WERI-Rb-1 (cell line): ENCODE results near the gene FAM32A.

Source experiments
- DNase-seq: peaks from one replicate; pipeline ENCODE4 v3.0.0-alpha.2; 2020
- H3K27ac ChIP-seq: fragments of 250-450 bp; sonication (Bioruptor Pico); 2 replicates; pipeline ENCODE4 v1.5.1; 2020; ENCODE audit warnings: mild to moderate bottlenecking, moderate library complexity
- H3K27me3 ChIP-seq: fragments of 250-450 bp; sonication (Bioruptor Pico); 2 replicates; pipeline ENCODE4 v1.5.1; 2021; ENCODE audit warnings: mild to moderate bottlenecking, low read depth, moderate library complexity; ENCODE audit not compliant: insufficient read depth, severe bottlenecking
- H3K36me3 ChIP-seq: fragments of 250-450 bp; sonication (Bioruptor Pico); 2 replicates; pipeline ENCODE4 v1.5.1; 2020; ENCODE audit warnings: mild to moderate bottlenecking, moderate library complexity
- H3K4me3 ChIP-seq: 2 replicates; pipeline ENCODE4 v1.5.1; 2011; ENCODE audit warnings: low read depth, mild to moderate bottlenecking, control low read depth, low read length
- H3K9me3 ChIP-seq: fragments of 250-450 bp; sonication (Bioruptor Pico); 2 replicates; pipeline ENCODE4 v1.5.1; 2021; ENCODE audit warnings: mild to moderate bottlenecking, moderate library complexity; ENCODE audit not compliant: severe bottlenecking
- TF ChIP-seq, protein P1 (sequence below): IDR thresholded peaks from 2 replicates; pipeline ENCODE4 v1.5.1; 2011; ENCODE audit warnings: low read depth, mild to moderate bottlenecking, control low read depth, inconsistent platforms, low read length

FAM32A gene

DNA sequence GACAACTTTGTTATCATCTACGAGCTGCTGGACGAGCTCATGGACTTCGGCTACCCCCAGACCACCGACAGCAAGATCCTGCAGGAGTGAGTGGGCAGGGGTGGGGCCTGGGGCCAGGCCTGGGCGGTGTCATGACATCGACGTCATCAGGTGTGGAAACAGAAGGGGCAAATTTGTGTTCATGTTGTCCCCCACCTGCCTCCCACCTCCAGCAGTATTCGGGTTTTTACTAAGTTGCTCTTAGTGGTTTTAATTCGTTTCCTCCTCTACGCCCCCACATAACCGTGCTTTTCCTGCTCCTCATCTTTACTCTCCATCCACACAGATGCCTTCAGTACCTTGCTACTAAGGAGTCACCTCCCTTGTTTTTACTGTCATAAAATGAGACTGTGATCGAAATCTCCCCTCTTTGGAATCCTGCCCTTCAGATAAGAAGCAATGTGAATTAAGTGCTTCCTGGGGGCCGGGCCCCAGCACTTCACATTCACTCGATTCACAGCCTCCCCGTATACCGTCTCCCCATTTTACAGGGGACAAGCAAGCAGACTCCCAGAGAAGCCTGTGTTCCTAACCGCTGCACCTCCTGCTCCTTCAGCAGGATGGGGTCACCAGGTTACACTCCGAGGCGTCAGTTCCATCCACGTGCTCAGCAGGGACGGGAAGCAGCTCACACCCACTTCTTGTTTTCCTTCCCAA, 23.0 kb downstream of the FAM32A start:
- Histone ChIP-seq H3K36me3 (peaks cover 28% of the 10 kb centered on the region), H3K27me3 (no peaks in the 10 kb centered on the region), H3K27ac (no peak overlapping the region), H3K9me3 (no peaks in the 10 kb centered on the region), H3K4me3 (no peak overlapping the region)
- TF ChIP-seq, protein P1, sequence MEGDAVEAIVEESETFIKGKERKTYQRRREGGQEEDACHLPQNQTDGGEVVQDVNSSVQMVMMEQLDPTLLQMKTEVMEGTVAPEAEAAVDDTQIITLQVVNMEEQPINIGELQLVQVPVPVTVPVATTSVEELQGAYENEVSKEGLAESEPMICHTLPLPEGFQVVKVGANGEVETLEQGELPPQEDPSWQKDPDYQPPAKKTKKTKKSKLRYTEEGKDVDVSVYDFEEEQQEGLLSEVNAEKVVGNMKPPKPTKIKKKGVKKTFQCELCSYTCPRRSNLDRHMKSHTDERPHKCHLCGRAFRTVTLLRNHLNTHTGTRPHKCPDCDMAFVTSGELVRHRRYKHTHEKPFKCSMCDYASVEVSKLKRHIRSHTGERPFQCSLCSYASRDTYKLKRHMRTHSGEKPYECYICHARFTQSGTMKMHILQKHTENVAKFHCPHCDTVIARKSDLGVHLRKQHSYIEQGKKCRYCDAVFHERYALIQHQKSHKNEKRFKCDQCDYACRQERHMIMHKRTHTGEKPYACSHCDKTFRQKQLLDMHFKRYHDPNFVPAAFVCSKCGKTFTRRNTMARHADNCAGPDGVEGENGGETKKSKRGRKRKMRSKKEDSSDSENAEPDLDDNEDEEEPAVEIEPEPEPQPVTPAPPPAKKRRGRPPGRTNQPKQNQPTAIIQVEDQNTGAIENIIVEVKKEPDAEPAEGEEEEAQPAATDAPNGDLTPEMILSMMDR: no peak
- DNase-seq: no peak

DNA sequence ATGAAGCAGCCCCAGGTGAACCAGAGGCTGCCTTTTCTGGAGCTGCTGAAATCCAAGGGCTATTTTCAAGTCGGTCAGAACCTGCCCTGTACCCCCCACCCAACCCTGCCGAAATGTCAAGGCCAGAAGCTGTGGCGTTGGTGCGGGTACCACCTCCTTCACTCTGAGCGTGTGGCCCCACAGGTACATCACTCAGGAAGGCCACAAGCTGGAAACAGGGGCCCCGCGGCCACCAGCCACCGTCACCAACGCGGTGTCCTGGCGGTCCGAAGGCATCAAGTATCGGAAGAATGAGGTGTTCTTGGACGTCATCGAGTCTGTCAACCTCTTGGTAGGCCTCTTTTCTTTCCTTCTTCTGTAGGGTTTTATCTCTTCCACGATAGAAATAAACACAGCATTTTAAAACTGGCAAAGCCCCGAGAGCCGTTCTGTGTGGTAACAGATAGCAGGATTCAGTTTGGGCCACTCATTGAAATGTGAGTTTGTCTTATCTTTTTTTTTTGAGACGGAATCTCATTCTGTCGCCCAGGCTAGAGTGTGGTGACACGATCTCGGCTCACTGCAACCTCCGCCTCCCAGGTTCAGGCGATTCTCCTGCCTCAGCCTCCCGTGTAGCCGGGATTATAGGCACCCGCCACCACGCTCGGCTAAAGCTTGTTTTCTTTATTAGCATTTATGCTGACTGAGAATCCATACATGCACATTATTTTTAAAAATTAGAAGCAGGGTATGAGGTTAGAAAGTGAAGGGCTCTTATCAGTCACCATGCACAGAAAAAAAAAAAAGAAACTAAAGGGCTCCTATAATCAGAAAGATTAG, 23.8 kb downstream of the FAM32A start:
- Histone ChIP-seq H3K27ac (no peak overlapping the region), H3K9me3 (no peaks in the 10 kb centered on the region), H3K27me3 (no peaks in the 10 kb centered on the region), H3K4me3 (no peak overlapping the region), H3K36me3 (peaks cover 28% of the 10 kb centered on the region)
- no peak for DNase-seq
- TF ChIP-seq, protein P1: no peak

- no peaks in the 10 kb centered on the region for H3K9me3 ChIP-seq
- no peak for DNase-seq
- no peak overlapping the region for H3K4me3 ChIP-seq
- H3K27ac ChIP-seq: no peak overlapping the region
- TF ChIP-seq, protein P1: no peak
- H3K36me3 ChIP-seq: peaks cover 34% of the 10 kb centered on the region
- no peaks in the 10 kb centered on the region for H3K27me3 ChIP-seq
Observed at GRCh38 chr19:16210168-16210567, 25.0 kb downstream of the FAM32A start.

DNA sequence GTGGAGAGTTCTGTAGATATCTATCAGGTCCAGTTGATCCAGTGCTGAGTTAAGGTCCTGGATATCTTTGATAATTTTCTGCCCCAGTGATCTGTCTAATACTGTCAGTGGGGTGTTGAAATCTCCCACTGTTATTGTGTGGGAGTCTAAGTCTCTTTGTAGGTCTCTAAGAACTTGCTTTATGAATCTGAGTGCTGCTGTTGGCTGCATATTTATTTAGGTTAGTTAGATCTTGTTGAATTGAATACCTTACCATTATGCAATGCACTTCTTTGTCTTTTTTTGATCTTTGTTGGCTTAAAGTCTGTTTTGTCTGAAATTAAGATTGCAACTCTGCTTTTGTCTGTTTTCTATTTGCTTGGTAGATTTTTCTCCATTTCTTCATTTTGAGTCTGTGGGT, 27.9 kb downstream of the FAM32A start:
- H3K9me3 ChIP-seq: no peaks in the 10 kb centered on the region
- H3K4me3 ChIP-seq: no peak overlapping the region
- H3K27ac ChIP-seq: no peak overlapping the region
- H3K27me3 ChIP-seq: no peaks in the 10 kb centered on the region
- H3K36me3 ChIP-seq: peaks cover 31% of the 10 kb centered on the region
- TF ChIP-seq, protein P1: no peak
- no peak for DNase-seq

GRCh38 chr19:16216744-16217670, 31.8 kb downstream of the FAM32A start:
- H3K36me3 ChIP-seq: peaks cover 27% of the 10 kb centered on the region
- H3K27me3 ChIP-seq: no peaks in the 10 kb centered on the region
- no peak overlapping the region for H3K27ac ChIP-seq
- H3K9me3 ChIP-seq: peaks cover 8% of the 10 kb centered on the region
- no peak overlapping the region for H3K4me3 ChIP-seq
- TF ChIP-seq, protein P1: no peak
- DNase-seq: no peak
